Pulmonary artery endothelial cell (primary cell): ENCODE data around the gene FBXL13. TPM values are rescaled to one million over a fixed set of nuclear protein-coding genes. Genes with fewer than 3 reads are reported as not detected.
"Not testable (repeated sequence)": the region's sequence is repeated elsewhere in the genome, so short reads cannot be mapped to it uniquely, and the experiment has no call there.

ENCODE experiments used
- DNase-seq: peaks from one replicate; pipeline ENCODE4 v3.0.0-alpha.2; 2011; ENCODE audit warnings: low read depth, low spot score
- total RNA-seq: library from RNA; depleted of rRNA; stranded (reverse); fragments of >200 nt; gene quantifications from 2 replicates; pipeline ENCODE4 v1.2.3, GENCODE V29; 2014

FBXL13 gene
- total RNA-seq, 1 donor from 2014 or later = 0.73 TPM

DNA sequence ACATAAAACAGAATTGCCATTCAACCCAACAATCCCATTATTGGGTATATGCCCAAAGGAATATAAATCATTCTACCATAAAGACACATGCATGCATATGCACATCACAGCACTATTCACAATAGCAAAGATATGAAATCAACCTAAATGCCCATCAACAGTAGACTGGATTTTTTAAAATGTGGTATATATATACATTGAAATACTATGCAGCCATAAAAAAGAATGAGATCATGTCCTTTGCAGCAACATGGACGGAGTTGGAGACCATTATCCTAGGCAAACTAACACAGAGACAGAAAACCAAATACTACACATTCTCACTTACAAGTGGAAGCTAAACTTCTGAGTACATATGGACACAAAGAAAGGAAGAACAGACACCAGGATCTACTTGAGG, 51.0 kb downstream of the FBXL13 start:
- DNase-seq = not testable (repeated sequence)

DNA sequence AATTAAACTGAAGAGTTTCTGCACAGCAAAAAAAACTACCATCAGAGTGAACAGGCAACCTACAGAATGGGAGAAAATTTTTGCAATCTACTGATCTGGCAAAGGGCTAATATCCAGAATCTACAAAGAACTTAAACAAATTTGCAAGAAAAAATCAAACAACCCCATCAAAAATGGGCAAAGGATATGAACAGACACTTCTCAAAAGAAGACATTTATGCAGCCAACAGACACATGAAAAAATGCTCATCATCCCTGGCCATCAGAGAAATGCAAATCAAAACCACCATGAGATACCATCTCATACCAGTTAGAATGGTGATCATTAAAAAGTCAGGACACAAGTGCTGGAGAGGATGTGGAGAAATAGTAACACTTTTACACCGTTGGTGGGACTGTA, 53.1 kb downstream of the FBXL13 start:
- not testable (repeated sequence) for DNase-seq

DNA sequence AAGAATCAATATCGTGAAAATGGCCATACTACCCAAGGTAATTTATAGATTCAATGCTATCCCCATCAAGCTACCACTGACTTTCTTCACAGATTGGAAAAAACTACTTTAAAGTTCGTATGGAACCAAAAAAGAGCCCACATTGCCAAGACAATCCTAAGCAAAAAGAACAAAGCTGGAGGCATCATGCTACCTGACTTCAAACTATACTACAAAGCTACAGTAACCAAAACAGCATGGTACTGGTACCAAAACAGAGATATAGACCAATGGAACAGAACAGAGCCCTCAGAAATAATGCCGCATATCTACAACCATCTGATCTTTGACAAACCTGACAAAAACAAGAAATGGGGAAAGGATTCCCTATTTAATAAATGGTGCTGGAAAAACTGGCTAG, 53.7 kb downstream of the FBXL13 start:
- not testable (repeated sequence) for DNase-seq

DNA sequence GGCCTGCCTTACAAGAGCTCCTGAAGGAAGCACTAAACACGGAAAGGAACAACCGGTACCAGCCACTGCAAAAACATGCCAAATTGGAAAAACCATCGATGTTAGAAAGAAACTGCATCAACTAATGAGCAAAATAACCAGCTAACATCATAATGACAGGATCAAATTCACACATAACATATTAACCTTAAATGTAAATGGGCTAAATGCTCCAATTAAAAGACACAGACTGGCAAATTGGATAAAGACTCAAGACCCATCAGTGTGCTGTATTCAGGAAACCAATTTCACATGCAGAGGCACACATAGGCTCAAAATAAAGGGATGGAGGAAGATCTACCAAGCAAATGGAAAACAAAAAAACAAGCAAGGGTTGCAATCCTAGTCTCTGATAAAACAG, 56.3 kb downstream of the FBXL13 start:
- DNase-seq = not testable (repeated sequence)

DNA sequence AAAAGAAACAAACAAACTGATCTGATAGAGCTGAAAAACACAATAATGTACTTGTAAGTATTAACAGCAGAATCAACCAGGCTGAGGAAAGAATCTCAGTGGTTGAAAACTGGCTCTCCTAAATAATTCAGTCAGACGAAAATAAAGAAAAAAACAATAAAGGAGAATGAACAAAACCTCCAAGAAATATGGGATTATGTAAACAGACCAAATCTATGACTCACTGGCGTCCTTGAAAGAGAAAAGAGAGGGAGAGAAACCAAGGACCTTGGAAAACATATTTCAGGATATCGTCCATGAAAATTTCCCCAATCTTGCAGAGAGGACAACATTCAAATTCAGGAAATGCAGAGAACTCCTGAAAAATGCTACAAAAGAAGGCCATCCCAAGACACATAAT, 62.9 kb downstream of the FBXL13 start:
- no peak for DNase-seq

DNA sequence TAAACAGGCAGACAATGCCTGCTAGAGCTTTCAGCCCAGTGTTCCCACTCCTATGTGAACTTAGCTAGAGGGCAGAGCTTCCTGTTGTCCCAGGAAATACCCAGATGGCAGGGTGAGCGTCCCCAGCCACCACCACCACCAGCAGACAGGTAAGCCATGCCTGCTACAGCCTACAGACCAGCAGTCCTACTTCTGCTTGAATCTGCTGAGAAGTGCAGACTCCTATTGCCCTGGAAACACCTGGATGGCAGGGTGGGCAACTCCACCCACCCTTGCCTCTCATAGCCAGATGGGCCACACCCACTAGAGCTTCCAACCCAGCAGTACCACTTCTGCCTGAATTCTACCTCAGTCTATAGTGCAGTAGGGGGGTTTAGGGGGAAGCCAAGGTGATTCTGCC, 64.4 kb downstream of the FBXL13 start:
- no peak for DNase-seq

DNA sequence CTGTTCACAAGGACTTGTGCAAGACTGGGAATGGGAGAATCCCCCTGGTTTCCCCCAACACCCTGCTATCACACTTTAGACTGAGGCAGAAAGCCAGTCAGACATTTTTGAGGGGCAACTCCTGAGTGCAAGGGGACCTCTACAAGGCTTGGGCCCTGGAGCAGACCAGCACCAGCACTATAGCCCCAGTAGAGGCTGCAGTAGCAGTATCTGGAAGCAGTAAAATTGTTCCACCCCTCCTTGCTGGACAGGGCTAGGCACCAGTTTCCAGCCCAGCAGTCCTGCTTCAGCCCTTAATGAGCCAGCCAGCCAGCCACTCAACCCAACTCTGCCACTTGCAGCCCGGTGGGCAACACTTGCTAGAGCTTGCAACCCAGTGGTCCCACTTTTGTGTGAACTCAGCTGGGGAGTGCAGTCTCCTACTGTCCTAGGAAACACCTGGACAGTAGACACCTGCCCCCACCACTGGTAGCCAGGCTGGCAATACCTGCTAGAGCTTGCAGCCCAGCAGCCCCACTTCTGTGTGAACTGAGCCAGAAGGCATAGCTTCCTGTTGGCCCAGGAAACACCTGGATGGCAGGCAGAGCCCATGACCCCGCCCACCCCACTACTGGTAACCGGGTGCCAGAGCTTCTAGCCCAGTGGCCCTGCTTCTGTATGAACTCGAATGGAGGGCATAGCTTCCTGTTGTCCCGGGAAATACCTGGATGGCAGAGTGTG, 65.0 kb downstream of the FBXL13 start:
- DNase-seq = no peak

DNA sequence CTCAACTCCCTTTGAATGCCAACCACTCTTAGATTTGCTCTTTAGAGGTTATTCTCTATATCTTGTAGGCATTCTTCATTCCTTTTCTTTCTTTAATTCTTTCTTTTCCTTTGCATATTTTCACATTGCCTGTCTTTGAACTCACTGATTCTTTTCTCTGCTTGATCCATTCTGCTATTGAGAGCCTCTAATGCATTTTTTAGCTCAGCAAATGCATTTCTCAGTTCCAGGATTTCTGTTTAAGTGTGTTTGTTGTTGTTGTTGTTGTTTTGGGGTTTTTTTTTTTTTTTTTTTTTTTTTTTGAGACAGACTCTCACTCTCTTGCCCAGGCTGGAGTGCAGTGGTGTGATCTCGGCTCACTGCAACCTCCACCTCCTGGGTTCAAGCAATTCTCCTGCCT, 71.6 kb downstream of the FBXL13 start:
- DNase-seq = no peak

DNA sequence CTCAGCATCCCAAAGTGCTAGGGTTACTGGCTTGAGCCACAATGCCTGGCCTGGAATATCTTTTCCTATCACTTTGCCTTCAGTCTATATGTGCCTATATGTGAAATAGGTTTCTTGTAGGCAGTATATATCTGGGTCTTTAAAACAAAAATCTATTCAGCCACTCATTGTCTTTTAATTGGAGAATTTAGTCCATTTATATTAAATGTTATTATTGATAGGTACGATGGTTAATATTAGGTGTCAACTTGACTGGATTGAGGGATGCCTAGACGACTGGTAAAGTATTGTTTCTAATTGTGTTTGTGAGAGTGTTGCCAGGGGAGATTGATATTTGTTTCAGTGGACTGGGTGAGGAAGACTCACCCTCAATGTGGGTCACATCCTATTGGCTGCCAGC, 73.4 kb downstream of the FBXL13 start:
- no peak for DNase-seq

DNA sequence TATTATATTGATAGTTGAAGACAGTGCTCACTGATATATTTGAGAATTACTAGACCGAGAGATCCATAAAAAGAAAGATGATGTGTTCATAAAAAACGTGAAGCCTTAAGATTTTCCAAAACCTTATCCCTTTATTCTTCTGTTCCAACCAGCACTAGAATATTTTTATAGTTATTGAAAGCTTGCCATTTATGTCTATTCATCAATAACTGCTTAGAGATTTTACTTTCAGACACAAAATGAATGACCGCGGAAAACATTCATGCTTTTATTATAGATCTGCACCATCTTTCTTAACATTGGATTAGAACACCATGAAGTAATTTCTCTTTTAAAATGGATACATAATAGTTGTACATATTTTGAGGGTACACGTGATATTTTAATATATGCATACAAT, 77.6 kb downstream of the FBXL13 start:
- DNase-seq = no peak

DNA sequence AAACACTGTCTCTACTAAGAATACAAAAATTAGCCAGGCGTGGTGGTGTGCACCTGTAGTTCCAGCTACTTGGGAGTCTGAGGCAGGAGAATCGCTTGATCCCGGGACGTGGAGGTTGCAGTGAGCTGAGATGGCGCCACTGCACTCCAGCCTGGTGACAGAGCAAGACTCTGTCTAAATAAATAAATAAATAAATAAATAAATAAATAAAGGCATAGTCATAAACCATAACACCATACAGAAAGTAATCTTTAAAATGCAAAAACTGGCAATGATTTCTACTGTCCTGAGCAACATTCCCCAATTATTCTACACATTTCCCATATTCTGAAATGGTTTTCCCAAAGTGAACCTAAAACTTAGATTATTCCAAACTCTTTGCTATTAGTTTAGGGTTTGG, 79.0 kb downstream of the FBXL13 start:
- DNase-seq = not testable (repeated sequence)

DNA sequence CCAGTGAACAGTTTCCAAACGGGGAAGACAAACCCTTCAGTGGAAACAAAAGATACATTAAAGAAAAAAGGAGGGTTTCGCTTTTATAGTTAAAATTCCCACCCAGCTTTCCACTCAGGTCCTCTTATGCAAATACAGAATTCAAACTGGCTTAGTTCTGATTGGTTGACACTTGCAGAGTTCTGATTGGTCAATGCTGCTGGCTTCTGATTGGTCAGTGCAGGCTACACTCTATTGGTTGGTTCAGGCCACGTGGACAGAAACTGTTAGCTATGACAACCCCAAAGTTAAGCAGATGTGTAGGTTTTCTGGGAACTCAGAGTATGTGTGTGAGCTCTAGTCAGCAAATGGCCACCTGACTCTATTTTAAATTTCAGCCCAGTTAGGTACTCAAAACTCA, 80.0 kb downstream of the FBXL13 start:
- DNase-seq = no peak

DNA sequence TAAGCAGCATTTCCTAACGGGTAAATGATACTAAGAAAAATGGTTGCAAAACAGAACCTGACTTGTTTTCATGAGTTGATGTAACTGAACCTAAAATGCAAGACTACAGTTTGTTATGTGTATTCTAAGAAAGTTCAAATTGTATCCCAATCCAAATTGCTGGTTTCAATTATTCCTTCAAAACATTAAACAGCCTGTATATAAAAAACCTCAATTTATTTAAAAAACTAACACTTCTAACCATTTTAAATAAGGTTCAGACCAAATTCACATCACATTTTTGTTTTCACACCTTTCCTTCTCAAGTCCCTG, 80.9 kb downstream of the FBXL13 start:
- DNase-seq = no peak

DNA sequence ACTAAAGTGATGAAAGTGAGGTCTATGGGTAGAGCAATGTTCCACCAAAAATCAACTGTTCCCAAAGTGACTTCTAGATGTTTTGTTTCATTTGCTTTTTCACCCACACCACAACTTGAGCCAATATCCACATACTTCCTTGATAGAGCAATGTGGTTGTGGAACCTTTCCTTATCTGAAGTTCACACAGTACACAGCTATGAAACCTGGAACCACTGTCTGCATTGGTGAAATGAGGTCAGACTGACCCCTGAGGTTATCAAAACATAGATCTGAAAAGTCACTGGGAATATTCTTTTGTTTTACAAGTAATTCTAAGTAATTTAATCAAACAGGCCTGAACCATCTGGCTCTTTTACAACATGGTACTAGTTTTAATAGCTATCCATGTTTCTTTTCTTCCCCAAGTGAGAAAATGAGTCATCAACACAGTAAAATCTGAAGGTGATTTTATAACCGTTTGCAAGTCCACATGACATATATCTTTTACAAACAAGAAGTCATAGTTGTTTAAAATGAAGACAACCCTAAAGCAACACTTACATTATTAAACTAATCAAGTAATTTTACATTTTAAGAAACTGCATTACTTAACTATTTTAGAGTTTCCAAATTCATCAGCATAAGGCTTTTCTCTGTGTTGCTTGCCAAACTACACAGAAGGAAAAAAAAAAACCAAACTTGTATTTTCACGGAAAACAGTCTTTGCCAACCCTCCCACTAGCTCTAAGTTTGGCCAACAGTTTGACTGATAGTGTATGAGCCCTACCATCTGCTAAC, 81.5 kb downstream of the FBXL13 start:
- DNase-seq = peak; percentile 96

DNA sequence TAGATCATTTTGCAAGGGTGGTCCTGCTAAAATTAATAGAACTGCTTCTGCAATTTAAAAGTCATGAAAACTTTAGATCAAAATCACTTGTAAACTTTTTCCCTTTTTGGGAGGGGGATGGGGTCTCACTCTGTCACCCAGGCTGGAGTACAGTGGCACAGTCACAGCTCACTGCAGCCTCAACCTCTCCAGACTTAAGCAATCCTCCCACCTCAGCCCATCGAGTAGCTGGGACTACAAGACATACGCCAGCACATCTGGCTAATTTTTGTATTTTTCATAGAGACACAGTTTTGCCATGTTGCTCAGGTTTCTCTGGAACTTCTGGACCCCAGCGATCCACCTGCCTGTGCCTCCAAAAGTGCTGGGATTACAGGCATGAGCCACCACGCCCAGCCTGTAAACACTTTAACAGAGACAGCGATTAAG, 82.1 kb downstream of the FBXL13 start:
- DNase-seq = no peak

DNA sequence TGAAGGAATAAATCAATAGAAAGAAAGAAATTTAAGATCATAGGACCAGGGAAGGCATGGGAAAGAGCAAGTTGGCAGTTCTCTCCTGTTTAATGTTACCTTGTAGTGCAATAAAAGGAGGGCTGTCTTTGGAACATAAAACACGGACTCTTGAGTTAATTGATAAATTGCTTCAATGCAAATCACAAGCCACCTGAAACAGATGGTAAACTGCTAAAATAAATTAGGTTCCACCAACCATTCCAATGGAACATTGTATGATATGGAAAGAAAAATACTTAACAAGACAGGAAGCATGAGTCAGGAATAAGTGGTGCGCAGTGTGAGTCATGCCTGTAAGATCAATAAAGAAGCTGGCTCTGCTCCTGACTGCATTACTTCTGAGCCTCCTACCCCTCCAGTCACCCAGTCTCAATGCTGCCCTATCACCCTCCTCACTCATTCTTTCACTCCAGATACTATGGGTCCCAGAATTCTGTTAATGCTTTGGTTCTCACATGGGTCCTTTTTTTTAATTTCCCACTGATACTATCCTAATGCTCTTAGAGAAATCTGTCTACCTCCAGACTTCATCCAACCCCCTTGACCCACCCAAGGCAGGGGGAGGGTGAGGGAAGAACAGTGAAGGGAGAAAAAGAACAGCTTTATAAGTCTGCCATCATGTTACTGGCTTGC, 82.9 kb downstream of the FBXL13 start:
- peak; percentile 96 for DNase-seq

DNA sequence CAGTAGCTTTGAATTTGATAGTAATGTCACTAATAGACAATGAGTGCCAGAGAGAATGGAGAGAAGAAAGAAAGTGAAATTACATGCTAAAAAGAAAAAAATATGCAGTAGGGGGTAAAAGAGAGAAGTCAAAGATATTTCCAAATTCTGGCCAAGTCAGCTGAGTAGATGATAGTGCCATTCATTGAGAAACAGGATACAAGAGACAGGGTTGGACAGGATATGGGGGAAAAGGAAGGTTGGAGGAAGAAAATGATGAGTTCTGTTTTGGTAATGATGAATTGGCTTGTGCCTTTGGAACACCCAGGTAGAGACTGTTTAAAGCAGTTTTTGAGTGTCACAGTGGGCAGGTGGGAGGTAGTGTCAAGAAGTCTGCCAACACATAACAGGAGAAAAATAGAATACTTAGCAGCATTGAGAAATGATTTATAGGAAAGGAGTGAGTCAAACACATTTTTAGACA, 83.5 kb downstream of the FBXL13 start:
- no peak for DNase-seq

DNA sequence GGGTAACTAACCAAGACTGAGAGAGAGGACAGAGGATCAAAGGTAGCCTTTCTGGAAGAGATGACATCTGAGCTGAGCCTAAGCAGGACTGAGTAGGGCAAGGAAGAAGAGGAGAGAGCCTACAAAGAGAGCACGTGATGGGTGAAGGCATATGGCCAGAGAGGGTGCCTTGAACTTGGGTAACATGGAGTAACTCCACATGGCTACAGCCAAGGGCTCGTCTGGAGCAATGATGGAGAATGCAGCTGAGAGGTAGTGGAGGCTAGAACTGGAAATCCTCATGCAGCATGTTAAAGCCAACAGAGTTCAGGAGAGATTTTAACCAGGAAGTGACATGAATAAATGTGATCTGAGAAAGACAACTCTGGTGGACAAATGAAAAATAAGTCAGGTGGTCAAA, 84.0 kb downstream of the FBXL13 start:
- DNase-seq = no peak

DNA sequence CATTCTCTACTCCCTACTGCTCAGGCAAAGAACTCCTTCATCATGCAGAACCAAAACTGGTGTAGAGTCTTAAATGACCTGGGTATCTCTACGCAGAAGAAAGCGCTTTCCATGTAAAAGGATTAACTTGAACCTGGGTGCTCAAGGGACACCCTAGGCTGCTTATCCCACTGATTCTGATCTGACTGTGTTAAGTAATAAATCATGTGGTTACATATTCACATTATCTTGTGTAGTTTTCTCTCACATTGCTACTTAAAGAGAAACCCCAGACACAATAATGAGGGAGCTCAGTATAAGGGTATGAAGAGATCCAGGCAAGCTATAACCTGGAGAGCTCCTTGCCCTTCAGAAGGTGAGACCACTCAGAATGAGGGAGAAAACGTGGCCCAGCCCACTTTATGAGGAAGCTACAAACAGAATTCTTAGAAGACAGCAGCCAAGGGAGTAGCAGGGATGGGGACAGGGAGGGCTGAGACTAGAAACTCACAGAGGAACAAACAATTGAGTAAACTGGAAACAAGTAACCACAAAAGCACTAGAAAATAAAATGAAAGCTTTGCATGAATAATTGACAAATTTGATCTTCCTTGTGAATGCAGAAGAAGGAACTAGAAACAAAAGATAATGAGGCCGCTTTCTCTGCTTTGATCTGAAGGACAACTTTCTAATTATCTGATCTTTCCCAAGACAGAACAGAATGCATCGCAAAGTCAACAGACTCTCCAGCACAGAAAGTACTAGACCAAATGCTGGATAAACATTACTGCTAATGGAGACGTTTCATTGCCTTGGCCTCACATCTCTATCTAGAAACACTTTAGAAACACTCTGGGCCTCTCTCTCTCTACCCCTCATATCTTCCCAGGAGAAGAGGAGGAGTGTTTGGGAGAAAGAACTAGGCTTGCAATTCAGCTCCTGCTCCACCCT, 85.7 kb downstream of the FBXL13 start:
- no peak for DNase-seq

DNA sequence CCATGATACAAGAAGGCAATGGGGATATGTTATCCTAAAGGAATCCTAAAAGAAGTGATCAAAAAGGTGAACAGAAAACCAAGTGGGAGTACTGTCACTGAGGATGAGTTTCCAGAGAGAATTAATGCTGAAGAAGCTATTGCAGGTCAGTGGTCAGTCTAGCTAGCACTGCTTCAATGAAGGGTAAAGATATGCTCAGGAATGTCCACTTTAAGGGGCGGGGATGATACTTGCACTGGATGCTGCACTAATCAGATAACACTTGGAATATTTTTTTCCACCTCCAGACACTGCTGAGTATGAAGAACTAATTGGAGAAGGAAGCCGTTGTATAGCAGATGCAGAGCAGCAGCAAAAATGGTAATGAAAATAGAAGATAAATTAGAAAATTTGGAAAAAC, 86.5 kb downstream of the FBXL13 start:
- no peak for DNase-seq

DNA sequence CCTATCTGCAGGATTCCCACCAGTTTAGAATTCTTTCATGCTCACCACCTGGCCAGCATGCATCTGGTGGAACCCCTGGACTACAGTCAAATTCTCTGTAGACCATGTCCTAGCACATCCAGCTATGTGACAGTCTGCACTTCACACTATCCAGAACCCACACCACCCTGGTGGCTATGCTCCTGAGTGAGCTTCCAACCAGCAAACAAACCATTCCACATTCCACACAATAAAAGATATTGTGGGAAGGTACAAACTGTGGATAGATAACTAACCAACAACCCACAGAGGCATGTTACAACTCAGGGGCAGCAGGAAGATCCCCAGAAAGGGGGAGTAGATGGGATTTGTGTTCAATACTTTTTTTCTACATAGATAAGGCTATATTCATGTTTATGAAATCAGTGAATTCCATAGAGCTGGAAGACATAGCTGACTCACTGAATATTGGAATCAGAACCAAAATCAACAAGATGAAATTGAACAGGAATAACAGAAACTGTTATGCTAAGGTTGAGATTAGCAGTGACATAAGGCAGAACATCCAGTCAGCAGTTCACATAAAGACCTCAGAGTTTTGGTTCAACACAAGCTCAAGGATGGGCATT, 89.3 kb downstream of the FBXL13 start:
- DNase-seq = no peak
